ENCODE results near the gene ARMC9. TPM values are rescaled to one million over a fixed set of nuclear protein-coding genes. Genes with fewer than 3 reads are reported as not detected.

The ARMC9 gene
- total RNA-seq, 1 experiment from 2014 or later = 3.3 TPM

DNA sequence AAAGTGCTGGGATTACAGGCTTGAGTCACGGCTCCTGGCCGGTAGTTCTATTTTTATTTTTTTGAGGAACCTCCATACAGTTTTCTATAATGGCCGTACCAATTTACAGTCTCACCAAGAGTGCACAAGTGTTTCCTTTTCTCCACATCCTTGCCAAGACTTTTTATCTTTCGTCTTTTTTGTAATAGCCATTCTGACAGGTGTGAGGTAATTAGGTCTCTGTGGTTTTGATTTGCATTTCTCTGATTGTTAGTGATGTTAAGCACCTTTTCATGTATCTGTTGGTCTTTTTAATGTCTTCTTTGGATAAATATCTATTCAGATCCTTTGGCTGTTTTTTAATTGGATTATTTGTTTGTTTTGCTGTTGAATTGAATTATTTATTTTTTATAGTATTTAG, 9.3 kb downstream of the ARMC9 start:
- Mint-ChIP-seq H3K4me3 (ENCODE audit: unreplicated experiment) (no peak overlapping the region), H3K27me3 (ENCODE audit: insufficient read depth, unreplicated experiment) (no peaks in the 10 kb centered on the region), H3K36me3 (ENCODE audit: insufficient read depth, unreplicated experiment) (no peaks in the 10 kb centered on the region), H3K9me3 (ENCODE audit: unreplicated experiment) (no peaks in the 10 kb centered on the region), H3K27ac (ENCODE audit: unreplicated experiment) (no peak overlapping the region), H3K4me1 (ENCODE audit: low read depth, unreplicated experiment) (no peaks in the 10 kb centered on the region)
- Histone ChIP-seq H3K27me3 (replicated peaks; ENCODE audit: control insufficient read depth, insufficient read depth, low read length) (no peaks in the 10 kb centered on the region), H3K4me1 (no peaks in the 10 kb centered on the region), H3K9me3 (no peaks in the 10 kb centered on the region), H3K4me3 (ENCODE audit: low read depth, low read length) (no peak overlapping the region), H3K36me3 (ENCODE audit: control insufficient read depth, insufficient read depth, low read length) (no peaks in the 10 kb centered on the region)
- intact Hi-C loops (cut with micrococcal nuclease; ENCODE audit: unreplicated experiment) = no loop called here
- BruUV-seq (replicated peaks) = no TSS peak
- DNase-seq = no peak
- CTCF ChIA-PET = no interaction called here
- no peak for TF ChIP-seq CTCF (IDR thresholded peaks at IDR 0.05; ENCODE audit: insufficient read depth in 1 of 2, low read depth in 1 of 2, low read length in 1 of 2, severe bottlenecking in 1 of 2, unreplicated experiment in 1 of 2)
- POLR2A ChIA-PET = no interaction called here

- intact Hi-C loops (cut with micrococcal nuclease; ENCODE audit: unreplicated experiment) = no loop called here
- Histone ChIP-seq H3K4me1 (no peaks in the 10 kb centered on the region), H3K36me3 (ENCODE audit: control insufficient read depth, insufficient read depth, low read length) (no peaks in the 10 kb centered on the region), H3K27me3 (replicated peaks; ENCODE audit: control insufficient read depth, insufficient read depth, low read length) (no peaks in the 10 kb centered on the region), H3K4me3 (ENCODE audit: low read depth, low read length) (no peak overlapping the region), H3K9me3 (no peaks in the 10 kb centered on the region)
- no peaks in the 10 kb centered on the region for H3K4me1 Mint-ChIP-seq (ENCODE audit: low read depth, unreplicated experiment)
- H3K36me3 Mint-ChIP-seq (ENCODE audit: insufficient read depth, unreplicated experiment) = no peaks in the 10 kb centered on the region
- no TSS peak for BruUV-seq (replicated peaks)
- no peak overlapping the region for H3K27ac Mint-ChIP-seq (ENCODE audit: unreplicated experiment)
- ChIA-PET POLR2A (no interaction called here), CTCF (no interaction called here)
- no peak for TF ChIP-seq CTCF (IDR thresholded peaks at IDR 0.05; ENCODE audit: insufficient read depth in 1 of 2, low read depth in 1 of 2, low read length in 1 of 2, severe bottlenecking in 1 of 2, unreplicated experiment in 1 of 2)
- no peak for DNase-seq
- H3K27me3 Mint-ChIP-seq (ENCODE audit: insufficient read depth, unreplicated experiment) = no peaks in the 10 kb centered on the region
- H3K9me3 Mint-ChIP-seq (ENCODE audit: unreplicated experiment) = no peaks in the 10 kb centered on the region
- no peak overlapping the region for H3K4me3 Mint-ChIP-seq (ENCODE audit: unreplicated experiment)
Measured at GRCh38 chr2:231210782-231211181, 12.4 kb downstream of the ARMC9 start.

GRCh38 chr2:231211486-231211885, 13.1 kb downstream of the ARMC9 start:
- no peaks in the 10 kb centered on the region for H3K9me3 ChIP-seq
- no peak for TF ChIP-seq CTCF (IDR thresholded peaks at IDR 0.05; ENCODE audit: insufficient read depth in 1 of 2, low read depth in 1 of 2, low read length in 1 of 2, severe bottlenecking in 1 of 2, unreplicated experiment in 1 of 2)
- Mint-ChIP-seq H3K36me3 (ENCODE audit: insufficient read depth, unreplicated experiment) (no peaks in the 10 kb centered on the region), H3K9me3 (ENCODE audit: unreplicated experiment) (no peaks in the 10 kb centered on the region), H3K4me3 (ENCODE audit: unreplicated experiment) (no peak overlapping the region), H3K4me1 (ENCODE audit: low read depth, unreplicated experiment) (no peaks in the 10 kb centered on the region), H3K27me3 (ENCODE audit: insufficient read depth, unreplicated experiment) (no peaks in the 10 kb centered on the region), H3K27ac (ENCODE audit: unreplicated experiment) (no peak overlapping the region)
- no peaks in the 10 kb centered on the region for H3K36me3 ChIP-seq (ENCODE audit: control insufficient read depth, insufficient read depth, low read length)
- intact Hi-C loops (cut with micrococcal nuclease; ENCODE audit: unreplicated experiment) = no loop called here
- H3K4me1 ChIP-seq = no peaks in the 10 kb centered on the region
- no peaks in the 10 kb centered on the region for H3K27me3 ChIP-seq (replicated peaks; ENCODE audit: control insufficient read depth, insufficient read depth, low read length)
- ChIA-PET CTCF (no interaction called here), POLR2A (no interaction called here)
- no peak overlapping the region for H3K4me3 ChIP-seq (ENCODE audit: low read depth, low read length)
- no peak for DNase-seq
- no TSS peak for BruUV-seq (replicated peaks)
